HG02763 (cell line): Measurements from ENCODE around the gene LIN7A.

Source experiments
- ATAC-seq: cut with Tn5 transposase; IDR thresholded peaks from one replicate; pipeline ENCODE4 v1.9.1; 2021; ENCODE audit warnings: mild to moderate bottlenecking, moderate library complexity; ENCODE audit not compliant: unreplicated experiment

LIN7A gene

DNA sequence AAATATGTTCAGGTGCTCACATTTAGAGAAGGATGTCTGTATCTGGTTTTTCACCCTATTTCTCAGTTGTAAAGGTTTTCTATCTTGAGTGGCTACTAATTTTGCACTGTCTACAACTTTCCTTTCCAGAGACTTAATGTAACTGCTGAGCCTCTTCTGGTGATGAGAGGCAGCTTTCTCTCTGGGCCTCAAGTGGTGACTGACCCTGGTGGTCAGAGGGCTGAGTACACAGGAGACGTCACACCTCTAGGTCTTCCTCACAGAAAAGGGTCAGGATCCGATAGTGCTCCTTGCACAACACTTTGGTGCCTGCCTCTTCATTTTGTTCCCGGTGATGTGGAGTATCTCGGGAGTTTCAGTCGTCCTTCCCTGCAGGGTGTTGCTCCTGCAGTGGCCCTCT is 76.8 kb downstream of the LIN7A start:
- no peak for ATAC-seq

GRCh38 chr12:80860206-80860605 is 77.5 kb downstream of the LIN7A start:
- ATAC-seq: no peak

GRCh38 chr12:80858356-80858755 is 79.4 kb downstream of the LIN7A start:
- no peak for ATAC-seq

GRCh38 chr12:80857311-80857710 is 80.4 kb downstream of the LIN7A start:
- ATAC-seq: no peak

DNA sequence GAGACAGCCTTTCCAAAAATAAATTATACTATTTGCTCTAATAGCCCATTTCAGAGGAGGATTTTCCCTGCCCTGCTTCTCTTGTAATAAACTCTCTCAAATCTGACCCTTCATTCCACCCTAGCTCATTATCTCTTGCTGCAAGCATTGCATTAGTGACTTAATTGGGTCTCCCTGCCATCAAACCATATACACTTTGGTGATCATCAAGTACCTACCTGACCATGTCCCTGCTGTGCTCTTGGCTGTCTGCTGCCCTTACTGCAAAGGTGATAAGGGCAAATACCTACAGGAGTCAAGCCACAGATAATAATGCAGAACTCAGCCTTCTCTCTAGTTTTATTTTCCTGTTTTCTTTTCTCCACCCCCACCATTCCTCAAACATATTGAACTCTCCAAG is 88.4 kb downstream of the LIN7A start:
- no peak for ATAC-seq

DNA sequence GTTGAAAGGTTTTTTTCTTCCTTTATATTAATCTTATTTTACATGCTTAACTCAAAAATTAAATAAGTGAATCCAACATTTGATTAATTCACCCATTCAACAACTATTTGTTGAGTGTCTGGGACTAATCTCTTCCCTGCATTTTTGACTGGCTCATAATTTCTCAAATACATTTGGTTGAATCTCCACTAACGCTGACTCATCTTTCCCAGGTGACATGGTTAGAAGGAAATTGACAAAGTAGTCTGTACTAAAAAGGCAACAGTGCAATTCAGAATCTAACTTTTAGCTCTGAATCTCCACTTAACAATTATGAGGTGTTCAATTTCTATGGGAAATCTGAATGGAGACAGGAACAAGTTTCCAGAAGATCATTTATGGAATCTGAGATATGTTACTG is 88.9 kb downstream of the LIN7A start:
- ATAC-seq: no peak

DNA sequence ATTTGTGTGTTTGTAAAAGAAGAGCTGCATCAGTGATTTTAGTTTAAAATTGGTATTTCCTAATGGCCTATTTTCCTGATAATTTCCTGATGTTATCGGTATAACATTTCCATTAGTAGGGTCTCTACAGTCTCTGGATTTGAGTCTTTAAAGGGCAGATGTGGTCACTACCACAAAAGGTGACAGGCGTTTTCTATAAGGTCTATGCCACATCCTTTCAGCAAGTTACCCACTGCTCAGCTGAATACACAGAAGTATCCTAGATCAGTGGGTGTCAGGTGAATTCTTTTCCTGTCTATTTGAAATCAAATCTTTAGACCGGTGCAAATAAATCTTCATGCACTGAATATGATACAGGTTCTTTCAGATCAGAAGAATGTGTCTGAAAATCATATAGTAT is 90.2 kb downstream of the LIN7A start:
- no peak for ATAC-seq

GRCh38 chr12:80846952-80847351 is 90.8 kb downstream of the LIN7A start:
- ATAC-seq: no peak

GRCh38 chr12:80845639-80846038 is 92.1 kb downstream of the LIN7A start:
- ATAC-seq: no peak

GRCh38 chr12:80843969-80844368 is 93.8 kb downstream of the LIN7A start:
- ATAC-seq: no peak

DNA sequence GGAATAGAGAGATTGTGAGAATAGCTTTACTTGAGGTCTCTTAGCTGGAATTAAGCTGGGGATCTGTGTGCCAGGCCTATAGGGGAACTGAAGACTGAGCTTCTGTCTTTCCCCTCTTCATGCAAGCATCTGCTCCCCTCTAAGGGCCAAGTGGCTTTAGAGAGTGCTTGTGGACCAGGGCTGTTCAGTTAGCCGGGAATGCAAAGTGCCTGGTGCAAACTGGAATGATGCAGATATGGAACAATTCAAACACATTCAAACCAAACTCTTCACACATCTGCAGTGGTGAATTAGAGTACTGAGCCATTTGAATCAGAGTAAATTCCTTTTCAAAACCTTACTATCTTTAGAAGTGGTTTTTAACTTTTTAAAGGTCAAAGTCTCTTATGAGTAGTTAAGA is 99.0 kb downstream of the LIN7A start:
- peak; percentile 41 for ATAC-seq

GRCh38 chr12:80838024-80838658 is 99.6 kb downstream of the LIN7A start:
- no peak for ATAC-seq

GRCh38 chr12:80837342-80837978 is 100.3 kb downstream of the LIN7A start:
- peak; percentile 53 for ATAC-seq

- no peak for ATAC-seq
Observed at GRCh38 chr12:80834724-80835123, 103.0 kb downstream of the LIN7A start.

- no peak for ATAC-seq
Observed at GRCh38 chr12:80830533-80831088, 107.1 kb downstream of the LIN7A start.

DNA sequence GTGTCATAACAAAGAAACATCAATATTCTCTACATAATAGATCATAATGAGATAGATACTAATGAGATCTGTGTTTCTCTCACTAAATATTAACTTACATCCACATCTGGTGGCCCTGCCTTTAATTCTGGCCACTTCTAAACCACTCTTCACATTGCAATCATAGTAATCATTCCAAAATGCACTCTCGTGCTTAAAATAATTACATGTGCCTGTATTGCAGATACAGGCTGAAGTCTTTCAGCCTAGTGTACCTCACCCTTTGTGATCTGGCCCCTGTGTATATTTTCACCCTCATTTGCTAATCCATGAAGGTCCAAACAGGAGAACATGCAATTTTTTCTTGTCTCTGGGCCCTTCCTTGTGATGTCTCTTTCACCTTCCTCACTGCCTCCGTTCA is 108.0 kb downstream of the LIN7A start:
- ATAC-seq: no peak

- no peak for ATAC-seq
Observed at GRCh38 chr12:80825506-80825905, 112.2 kb downstream of the LIN7A start.

- no peak for ATAC-seq
Observed at GRCh38 chr12:80823393-80823792, 114.3 kb downstream of the LIN7A start.

- ATAC-seq: peak; percentile 49
Observed at GRCh38 chr12:80821513-80822000, 116.2 kb downstream of the LIN7A start.

DNA sequence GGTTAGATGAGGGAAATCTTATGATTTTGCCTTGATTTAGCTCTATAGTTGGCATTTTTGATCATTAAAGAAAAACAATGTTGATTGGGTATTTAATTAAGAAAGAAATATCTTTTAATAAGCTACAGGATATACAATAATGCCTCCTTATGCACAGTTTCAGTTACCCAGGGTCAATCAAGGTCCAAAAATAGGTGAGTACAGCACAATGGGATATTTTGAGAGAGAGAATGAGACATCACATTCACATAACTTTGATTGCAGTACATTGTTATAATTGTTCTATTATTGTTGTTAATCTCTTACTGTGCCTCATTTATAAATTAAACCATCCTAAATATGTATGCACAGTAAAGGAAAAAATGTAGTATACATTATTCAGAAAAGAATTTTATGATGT is 118.9 kb downstream of the LIN7A start:
- ATAC-seq: no peak

DNA sequence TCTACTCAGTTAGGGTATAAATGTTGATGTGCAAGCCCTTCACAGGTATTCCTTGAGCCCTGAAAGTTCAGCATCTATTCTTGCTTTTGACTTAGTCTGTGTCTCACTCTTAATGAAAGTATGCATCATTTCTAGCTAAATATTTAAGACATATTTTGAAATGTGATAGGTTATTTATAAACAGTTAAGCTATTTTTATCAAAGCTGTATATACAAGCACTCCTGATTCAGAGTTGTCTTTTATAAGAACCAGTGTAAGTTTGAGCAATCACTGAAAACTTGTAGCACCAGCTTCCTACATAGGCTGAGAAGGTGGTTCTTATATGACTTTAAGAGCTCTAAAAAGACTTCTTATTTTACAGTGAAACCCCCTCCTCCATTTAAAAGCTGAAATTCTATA is 122.4 kb downstream of the LIN7A start:
- no peak for ATAC-seq

DNA sequence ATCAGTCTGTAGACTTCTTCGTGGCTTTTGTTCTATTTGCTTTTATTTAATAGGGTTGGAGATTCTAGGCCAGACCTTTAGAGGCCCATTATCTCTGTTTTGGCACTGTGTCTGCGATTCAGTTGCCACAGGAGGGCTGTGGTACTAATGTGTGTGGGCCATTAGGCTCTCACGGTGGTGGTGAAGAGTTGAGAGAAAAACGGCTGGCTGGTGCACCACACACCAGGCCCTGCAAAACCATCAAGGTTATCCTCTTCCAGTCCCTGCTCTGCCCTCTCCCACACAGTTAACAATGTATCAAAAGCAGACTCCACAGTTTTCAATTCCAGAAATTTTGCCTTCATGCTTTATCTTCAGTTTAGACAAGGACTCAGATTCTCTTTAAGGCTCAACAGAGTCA is 123.3 kb downstream of the LIN7A start:
- ATAC-seq: no peak
